ENCODE data around the gene NOC2L. TPM values are rescaled to one million over a fixed set of nuclear protein-coding genes. Genes with fewer than 3 reads are reported as not detected.

The NOC2L gene
- total and polyA plus RNA-seq, 2 donors (not counting 3 experiments of a cell fraction or from before 2014, with no cell fraction given): 55.3 to 87.9 TPM

DNA sequence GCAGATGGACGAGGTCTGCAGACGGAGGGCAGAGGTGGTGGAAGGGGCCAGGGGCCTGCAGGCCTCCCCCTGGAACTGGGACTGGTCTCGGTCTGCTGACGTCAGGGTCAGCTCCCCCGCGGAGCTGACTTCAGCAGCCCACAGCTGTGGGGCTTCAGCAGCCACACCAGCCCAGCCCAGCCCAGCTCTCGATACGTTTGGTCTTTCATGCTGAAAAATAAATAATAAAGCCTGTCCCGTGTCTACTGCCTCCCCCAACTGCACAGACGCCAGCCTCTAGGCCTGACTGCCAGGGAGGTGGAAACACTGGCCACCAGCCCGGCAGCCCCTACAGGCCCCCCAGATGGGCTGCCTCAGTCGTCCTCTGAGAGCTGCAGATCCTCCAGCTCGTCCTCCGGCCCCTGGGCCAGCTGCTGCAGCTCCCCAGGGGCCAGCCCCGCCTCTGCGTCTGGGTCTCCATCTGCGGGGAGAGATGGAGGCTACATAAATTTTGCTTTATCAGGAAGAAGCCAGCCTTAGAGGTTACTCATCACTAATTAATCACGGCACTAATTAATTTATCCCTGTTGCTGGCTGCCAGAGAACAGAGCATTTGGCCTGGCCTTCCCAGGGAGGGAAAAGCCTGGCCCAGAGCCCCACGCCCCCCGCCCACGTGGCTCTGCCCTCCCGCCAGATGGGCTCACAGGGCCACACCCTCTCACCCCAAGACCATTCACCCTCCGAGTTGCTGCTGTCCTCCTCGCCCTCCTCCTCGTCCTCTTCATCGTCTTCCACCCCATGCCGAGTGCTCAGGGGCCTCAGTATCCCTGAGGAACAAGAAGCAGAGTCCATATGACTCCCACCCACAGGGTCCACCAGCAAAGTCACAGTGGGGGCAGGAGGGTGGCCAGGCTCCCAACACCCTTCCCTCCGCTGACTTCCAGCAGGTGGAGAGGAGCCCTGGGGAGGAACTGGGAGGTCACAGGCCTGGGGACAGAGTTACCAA, 14.4 kb downstream of the NOC2L start:
- Histone ChIP-seq H4K20me1 (replicated peaks; ENCODE audit: control insufficient read depth, extremely low read depth, insufficient read depth, low read length) (no peaks in the 10 kb centered on the region), H3K27me3 (ENCODE audit: control insufficient read depth in 2 of 2, insufficient read depth in 2 of 2, low read length in 2 of 2) (peaks cover 7 to 29% of the 10 kb centered on the region in 2 experiments), H3K27ac (ENCODE audit: insufficient read depth, low read depth, low read length) (no peak overlapping the region), H3K9ac (replicated peaks; ENCODE audit: extremely low read depth, insufficient read depth, low read length) (no peak overlapping the region), H3K4me1 (ENCODE audit: control insufficient read depth, extremely low read depth, insufficient read depth, low read length) (peaks cover 12% of the 10 kb centered on the region), H3K9me1 (replicated peaks; ENCODE audit: control insufficient read depth, extremely low read depth, insufficient read depth, low read length) (no peaks in the 10 kb centered on the region), H2AFZ (ENCODE audit: low read depth, low read length) (no peak overlapping the region), H3K36me3 (ENCODE audit: control insufficient read depth in 2 of 2, extremely low read depth in 1 of 2, insufficient read depth in 2 of 2, low read length in 2 of 2) (peaks cover 0 to 25% of the 10 kb centered on the region in 2 experiments), H3K79me2 (ENCODE audit: control insufficient read depth, insufficient read depth, low read length) (no peaks in the 10 kb centered on the region), H3K9me3 (replicated peaks; ENCODE audit: control insufficient read depth, insufficient read depth, low read length) (no peaks in the 10 kb centered on the region), H3K4me2 (ENCODE audit: insufficient read depth, low read length) (no peak overlapping the region), H3K4me3 (replicated peaks in 1 of 3; ENCODE audit: insufficient read depth in 1 of 3, low read depth in 1 of 3, low read length in 3 of 3) (no peak overlapping the region)
- no peak for FAIRE-seq
- DNase-seq (ENCODE audit: low read depth, low spot score): no peak
- dilution Hi-C loops (cut with MboI; ENCODE audit: extremely low pct_ligation_motif_present, low sequenced_read_pairs): no loop called here
- intact Hi-C loops (cut with micrococcal nuclease): no loop called here
- BruUV-seq (replicated peaks): TSS peak; percentile 63
- TF ChIP-seq, protein P1, sequence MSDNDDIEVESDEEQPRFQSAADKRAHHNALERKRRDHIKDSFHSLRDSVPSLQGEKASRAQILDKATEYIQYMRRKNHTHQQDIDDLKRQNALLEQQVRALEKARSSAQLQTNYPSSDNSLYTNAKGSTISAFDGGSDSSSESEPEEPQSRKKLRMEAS (IDR thresholded peaks at IDR 0.05; ENCODE audit: insufficient read depth, insufficient read length): no peak
- no peak for TF ChIP-seq POLR2AphosphoS5 (IDR thresholded peaks at IDR 0.05; ENCODE audit: insufficient read depth, low read depth, low read length)
- TF ChIP-seq JUN (IDR thresholded peaks at IDR 0.05; ENCODE audit: borderline replicate concordance, insufficient read depth, insufficient read length, low read depth): no peak
- TF ChIP-seq, protein P2, sequence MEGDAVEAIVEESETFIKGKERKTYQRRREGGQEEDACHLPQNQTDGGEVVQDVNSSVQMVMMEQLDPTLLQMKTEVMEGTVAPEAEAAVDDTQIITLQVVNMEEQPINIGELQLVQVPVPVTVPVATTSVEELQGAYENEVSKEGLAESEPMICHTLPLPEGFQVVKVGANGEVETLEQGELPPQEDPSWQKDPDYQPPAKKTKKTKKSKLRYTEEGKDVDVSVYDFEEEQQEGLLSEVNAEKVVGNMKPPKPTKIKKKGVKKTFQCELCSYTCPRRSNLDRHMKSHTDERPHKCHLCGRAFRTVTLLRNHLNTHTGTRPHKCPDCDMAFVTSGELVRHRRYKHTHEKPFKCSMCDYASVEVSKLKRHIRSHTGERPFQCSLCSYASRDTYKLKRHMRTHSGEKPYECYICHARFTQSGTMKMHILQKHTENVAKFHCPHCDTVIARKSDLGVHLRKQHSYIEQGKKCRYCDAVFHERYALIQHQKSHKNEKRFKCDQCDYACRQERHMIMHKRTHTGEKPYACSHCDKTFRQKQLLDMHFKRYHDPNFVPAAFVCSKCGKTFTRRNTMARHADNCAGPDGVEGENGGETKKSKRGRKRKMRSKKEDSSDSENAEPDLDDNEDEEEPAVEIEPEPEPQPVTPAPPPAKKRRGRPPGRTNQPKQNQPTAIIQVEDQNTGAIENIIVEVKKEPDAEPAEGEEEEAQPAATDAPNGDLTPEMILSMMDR (IDR thresholded peaks at IDR 0.05; ENCODE audit: extremely low read depth in 1 of 2, insufficient read depth in 1 of 2, low read depth in 1 of 2, low read length in 2 of 2): no peak
- TF ChIP-seq MYC (IDR thresholded peaks at IDR 0.05; ENCODE audit: low read depth, low read length): no peak
- no peak for TF ChIP-seq FOS (IDR thresholded peaks at IDR 0.05; ENCODE audit: borderline replicate concordance, insufficient read depth, low read length)
- no peak for TF ChIP-seq POLR2A (IDR thresholded peaks at IDR 0.05; ENCODE audit: low read depth, low read length)
- TF ChIP-seq GATA2 (IDR thresholded peaks at IDR 0.05; ENCODE audit: insufficient read depth, insufficient read length, low read depth, low read length): no peak
- TF ChIP-seq EZH2 (IDR thresholded peaks at IDR 0.05; ENCODE audit: borderline replicate concordance, low read depth, low read length, severe bottlenecking): no peak
- ChIA-PET POLR2A (no interaction called here), CTCF (interaction anchor here (1.1 to 1.6 kb wide), 2 partner anchors 15 to 75 kb away, joined by 3 to 7 read pairs; partner anchors contain the start of gene NOC2L)

Measured in endothelial cell of umbilical vein (primary cell).